K562 (cell line): ENCODE results near the gene CARMIL1. TPM values are rescaled to one million over a fixed set of nuclear protein-coding genes. Genes with fewer than 3 reads are reported as not detected.

Source experiments
- ATAC-seq: fragments of 200-7000 bp; cut with Tn5 transposase; 3 replicates; pipeline ENCODE4 v1.9.1; 2020; ENCODE audit warnings: moderate library complexity
- BruUV-seq: library from RNA; stranded (reverse); fragments of 400-500 nt; replicated peaks from 2 replicates; lab custom pipeline; 2021; lab: Mats Ljungman, UMichigan
- CTCF ChIA-PET: fragments of 300-600 bp; formaldehyde crosslinking; extraction: SDS; loops from one replicate; lab custom pipeline; 2021; ENCODE audit warnings: low intra/inter-chr PET ratio; lab: Yijun Ruan, JAX
- POLR2A ChIA-PET: fragments of 300-600, 350-650 bp; sonication (Branson Sonifier 250); formaldehyde crosslinking; extraction: SDS; loops from one replicate; lab custom pipeline; 2021; ENCODE audit warnings: antibody characterized with exemption, inconsistent platforms; lab: Yijun Ruan, JAX
- DNase-seq, 4 experiments: peaks; one replicate each; pipeline versions ENCODE4 v3.0.0 to v3.0.0-alpha.2; 2011 to 2018; ENCODE audit warnings: low spot score in 3 of 4, mixed read lengths in 3 of 4; ENCODE audit errors: extremely low read depth in 1 of 4
- FAIRE-seq: peaks from 2 replicates; lab custom pipeline; 2011; peaks lifted over from hg19 to GRCh38; lab: Jason Lieb, UNC
- H2AFZ ChIP-seq: 2 replicates; pipeline ENCODE4 v1.6.0; 2011; ENCODE audit warnings: low read depth, low read length, control low read depth, inconsistent platforms
- H3K27ac ChIP-seq: fragments of 200-600 bp; 3 replicates; pipeline ENCODE4 v1.8.0; 2011; ENCODE audit warnings: low read depth, mild to moderate bottlenecking, control low read depth, inconsistent platforms, low read length, moderate library complexity, mixed read lengths; ENCODE audit errors: extremely low read depth
- H3K27me3 ChIP-seq, 2 experiments: fragments of 300-600 bp in 1 of 2; 2 replicates in 1 of 2; 3 replicates in 1 of 2; pipeline versions ENCODE4 v1.6.0 to v1.8.0; 2011; ENCODE audit warnings: inconsistent platforms in 2 of 2, low read length in 2 of 2, mild to moderate bottlenecking in 1 of 2, mixed read lengths in 1 of 2, moderate library complexity in 1 of 2; ENCODE audit not compliant: control insufficient read depth in 2 of 2, insufficient read depth in 2 of 2
- H3K36me3 ChIP-seq: fragments of 300-600 bp; 3 replicates; pipeline ENCODE4 v1.8.0; 2011; ENCODE audit warnings: mild to moderate bottlenecking, low read length, inconsistent platforms; ENCODE audit not compliant: control insufficient read depth, insufficient read depth
- H3K4me1 ChIP-seq, 2 experiments: fragments of 200-600 bp in 1 of 2; replicated peaks in 1 of 2; 2 replicates in 1 of 2; 3 replicates in 1 of 2; pipeline versions ENCODE4 v1.5.1 to v1.8.0; 2011; ENCODE audit warnings: inconsistent platforms in 2 of 2, low read length in 2 of 2, mild to moderate bottlenecking in 1 of 2, mixed read lengths in 1 of 2, moderate library complexity in 1 of 2; ENCODE audit not compliant: control insufficient read depth in 2 of 2, insufficient read depth in 2 of 2
- H3K4me2 ChIP-seq: 2 replicates; pipeline ENCODE4 v1.6.1; 2011; ENCODE audit warnings: low read length, control low read depth, inconsistent platforms, mixed read lengths; ENCODE audit not compliant: insufficient read depth
- H3K4me3 ChIP-seq: fragments of 200-600 bp; sonication (generic), shearing (Covaris generic); 2 replicates; pipeline ENCODE4 v1.5.1; 2016; ENCODE audit warnings: control low read depth, inconsistent platforms
- H3K79me2 ChIP-seq: fragments of 200-600 bp; 3 replicates; pipeline ENCODE4 v1.8.0; 2011; ENCODE audit warnings: low read length, inconsistent platforms; ENCODE audit not compliant: control insufficient read depth, insufficient read depth
- H3K9ac ChIP-seq, 2 experiments: 2 replicates each; pipeline versions ENCODE4 v1.6.0 to v1.6.1; 2011; ENCODE audit warnings: low read depth in 2 of 2, low read length in 2 of 2, control low read depth in 1 of 2, inconsistent platforms in 1 of 2, mild to moderate bottlenecking in 1 of 2, mixed read lengths in 1 of 2; ENCODE audit not compliant: insufficient read depth in 1 of 2
- H3K9me1 ChIP-seq: one replicate; pipeline ENCODE4 v1.6.0; 2011; ENCODE audit warnings: inconsistent platforms, mild to moderate bottlenecking, low read length, moderate library complexity; ENCODE audit not compliant: control insufficient read depth, insufficient read depth
- H3K9me3 ChIP-seq: replicated peaks from 2 replicates; pipeline ENCODE4 v1.5.1; 2011; ENCODE audit warnings: low read depth, low read length, inconsistent platforms; ENCODE audit not compliant: control insufficient read depth, insufficient read depth
- H4K20me1 ChIP-seq: replicated peaks from 2 replicates; pipeline ENCODE4 v1.6.1; 2011; ENCODE audit warnings: low read length, inconsistent platforms, mixed read lengths; ENCODE audit not compliant: control insufficient read depth, insufficient read depth
- ADNP ChIP-seq: fragments of 200-800 bp; sonication (Bioruptor generic); IDR thresholded peaks from 2 replicates; pipeline ENCODE4 v1.6.1; 2016; ENCODE audit warnings: missing genetic modification characterization, missing compliant biosample characterization
- BRF1 ChIP-seq: IDR thresholded peaks from 3 replicates; pipeline ENCODE4 v1.6.1; 2011; ENCODE audit warnings: borderline replicate concordance, mild to moderate bottlenecking; ENCODE audit not compliant: insufficient read length; ENCODE audit errors: extremely low read depth
- FOXJ3 ChIP-seq: sonication (generic); formaldehyde crosslinking; IDR thresholded peaks from 2 replicates; pipeline ENCODE4 v1.4.0; 2020; ENCODE audit warnings: mild to moderate bottlenecking, missing genetic modification reagents
- HEY1 ChIP-seq: fragments of 250-450 bp; sonication (Bioruptor Pico); IDR thresholded peaks from 2 replicates; pipeline ENCODE4 v1.5.0; 2020; ENCODE audit warnings: mild to moderate bottlenecking, moderate library complexity, borderline replicate concordance
- HNRNPLL ChIP-seq: fragments of 200-400 bp; formaldehyde crosslinking; IDR thresholded peaks from 2 replicates; pipeline ENCODE4 v1.6.1; 2017; ENCODE audit warnings: low read length, low read depth, mild to moderate bottlenecking; ENCODE audit not compliant: poor library complexity, severe bottlenecking
- ILK ChIP-seq: fragments of 450-650 bp; IDR thresholded peaks from 2 replicates; pipeline ENCODE4 v1.6.1; 2016; ENCODE audit warnings: missing genetic modification characterization, low read depth, mild to moderate bottlenecking, missing compliant biosample characterization, moderate library complexity, borderline replicate concordance
- KLF1 ChIP-seq: fragments of 450-650 bp; IDR thresholded peaks from 2 replicates; pipeline ENCODE4 v1.6.1; 2016; ENCODE audit warnings: missing genetic modification characterization, missing compliant biosample characterization
- RBM17 ChIP-seq: fragments of 200-400 bp; formaldehyde crosslinking; IDR thresholded peaks from 2 replicates; pipeline ENCODE4 v1.6.1; 2017; ENCODE audit warnings: low read depth, mild to moderate bottlenecking, low read length, borderline replicate concordance
- TFAM ChIP-seq: fragments of 250-450 bp; sonication (Bioruptor Pico); conservative IDR thresholded peaks from 2 replicates; pipeline ENCODE4 v1.5.0; 2021; ENCODE audit warnings: mild to moderate bottlenecking, moderate library complexity
- ZEB2 ChIP-seq: fragments of 450-650 bp; IDR thresholded peaks from 2 replicates; pipeline ENCODE4 v1.6.1; 2016
- ZNF561 ChIP-seq: fragments of 450-650 bp; formaldehyde crosslinking; conservative IDR thresholded peaks from 2 replicates; pipeline ENCODE4 v1.4.0; 2020; ENCODE audit warnings: mild to moderate bottlenecking, moderate library complexity
- ZNF764 ChIP-seq: fragments of 250-450 bp; sonication (Bioruptor Pico); IDR thresholded peaks from 2 replicates; pipeline ENCODE4 v1.4.0; 2020; ENCODE audit warnings: low read depth, mild to moderate bottlenecking, moderate library complexity
- ZNF77 ChIP-seq: fragments of 250-450 bp; sonication (Bioruptor Pico); IDR thresholded peaks from 2 replicates; pipeline ENCODE4 v1.5.0; 2020
- WGBS: fragments of 100-300 bp; shearing (Covaris generic); methylation state at CpG from one replicate; pipeline ENCODE4 v1.1.6; 2016; ENCODE audit warnings: low coverage, mixed read lengths; ENCODE audit not compliant: insufficient coverage; ENCODE audit errors: missing lambda C conversion rate; 5-methylcytosine and 5-hydroxymethylcytosine counted together
- in situ Hi-C: fragments of 300-500 bp; cut with MboI; formaldehyde crosslinking; loops from 4 replicates; pipeline ENCODE4 v1.15.0; 2018; ENCODE audit warnings: inconsistent platforms, mixed read lengths
- intact Hi-C: fragments of 100-400 bp; cut with micrococcal nuclease; formaldehyde crosslinking; loops from 2 replicates; pipeline ENCODE4 v1.14.2; 2022
- polyA plus RNA-seq, 8 experiments: library from polyadenylated mRNA; depleted of rRNA in 4 of 8; stranded (reverse) in 5 of 8; unstranded in 3 of 8; fragments of >200 nt; fragmentation: Nextera tagmentation in 2 of 8; fragmentation: Illumina TruSeq in 1 of 8; extraction: Ambion mirVana in 2 of 8; extraction: Trizol in 1 of 8; gene quantifications; 2 replicates each; pipeline versions ENCODE4 v1.2.1 to v1.2.3, GENCODE V29; 2011 to 2014; ENCODE audit warnings: inconsistent platforms in 1 of 8, missing spikeins in 1 of 8
- total RNA-seq, 7 experiments: library from RNA; depleted of rRNA in 6 of 7; stranded (reverse); fragments of >200 nt in 6 of 7; fragmentation: Illumina TruSeq in 2 of 7; extraction: Trizol in 2 of 7; gene quantifications; 2 replicates each; pipeline versions ENCODE4 v1.2.1 to v1.2.3, GENCODE V29; 2011 to 2021; ENCODE audit warnings: low replicate concordance in 1 of 7
- TF ChIP-seq, protein P1 (sequence below): sonication (generic); formaldehyde crosslinking; IDR thresholded peaks from 2 replicates; pipeline ENCODE4 v1.4.0; 2020; ENCODE audit warnings: mild to moderate bottlenecking, missing genetic modification reagents
- TF ChIP-seq, protein P2 (sequence below), 2 experiments: fragments of 450-650 bp in 1 of 2; sonication (generic) in 1 of 2; formaldehyde crosslinking; conservative IDR thresholded peaks; 2 replicates each; pipeline versions ENCODE4 v1.4.0 to v1.8.1; 2020 to 2022; ENCODE audit warnings: mild to moderate bottlenecking in 1 of 2, missing genetic modification reagents in 1 of 2
- TF ChIP-seq, protein P3 (sequence below), 2 experiments: fragments of 450-650 bp; IDR thresholded peaks; 2 replicates each; pipeline ENCODE4 v1.6.1; 2016
- TF ChIP-seq, protein P4 (sequence below): fragments of 450-650 bp; IDR thresholded peaks from 2 replicates; pipeline ENCODE4 v1.6.1; 2016; ENCODE audit warnings: antibody characterized with exemption

The CARMIL1 gene
- total and polyA plus RNA-seq, 9 of the 15 experiments (the other 6 are each of a cell fraction or from before 2014, with no cell fraction given), result 0.04 to 0.32 (median 0.10) TPM; not detected in 1

DNA sequence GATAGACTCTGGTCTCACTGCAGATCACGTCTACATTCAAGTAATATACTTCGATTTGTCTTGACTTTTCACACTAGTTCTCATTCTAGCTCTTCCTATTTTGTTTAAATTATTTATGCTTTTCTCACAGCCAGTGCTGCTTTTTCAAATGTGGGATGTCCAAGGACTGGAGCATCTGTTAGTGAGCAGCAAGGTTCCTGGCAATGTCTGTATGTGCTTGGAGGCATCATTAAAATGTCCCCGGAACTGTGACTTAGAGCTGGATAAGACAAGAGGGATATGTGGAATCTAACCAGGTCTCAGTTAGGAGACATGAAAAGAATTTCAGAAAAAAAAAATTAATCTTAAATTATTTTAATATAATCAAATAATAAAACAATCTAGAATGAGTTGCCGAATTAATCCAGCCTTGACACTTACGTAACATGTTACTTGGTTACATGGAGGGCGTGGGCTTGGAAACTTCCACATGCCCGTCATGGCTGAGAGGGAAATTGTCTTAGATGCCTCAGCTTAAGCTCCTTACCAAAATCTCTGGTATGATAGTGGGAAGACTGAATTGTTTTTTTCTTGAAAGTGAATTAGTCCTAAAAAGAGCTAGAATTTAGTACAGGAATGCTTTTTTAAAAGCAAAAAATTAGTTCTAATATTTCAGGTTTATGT is 21.4 kb upstream of the CARMIL1 start:
- DNase-seq, result no peak
- no TSS peak for BruUV-seq
- TF ChIP-seq HNRNPLL, result no peak
- TF ChIP-seq ILK (tag), result no peak
- TF ChIP-seq, protein P1, sequence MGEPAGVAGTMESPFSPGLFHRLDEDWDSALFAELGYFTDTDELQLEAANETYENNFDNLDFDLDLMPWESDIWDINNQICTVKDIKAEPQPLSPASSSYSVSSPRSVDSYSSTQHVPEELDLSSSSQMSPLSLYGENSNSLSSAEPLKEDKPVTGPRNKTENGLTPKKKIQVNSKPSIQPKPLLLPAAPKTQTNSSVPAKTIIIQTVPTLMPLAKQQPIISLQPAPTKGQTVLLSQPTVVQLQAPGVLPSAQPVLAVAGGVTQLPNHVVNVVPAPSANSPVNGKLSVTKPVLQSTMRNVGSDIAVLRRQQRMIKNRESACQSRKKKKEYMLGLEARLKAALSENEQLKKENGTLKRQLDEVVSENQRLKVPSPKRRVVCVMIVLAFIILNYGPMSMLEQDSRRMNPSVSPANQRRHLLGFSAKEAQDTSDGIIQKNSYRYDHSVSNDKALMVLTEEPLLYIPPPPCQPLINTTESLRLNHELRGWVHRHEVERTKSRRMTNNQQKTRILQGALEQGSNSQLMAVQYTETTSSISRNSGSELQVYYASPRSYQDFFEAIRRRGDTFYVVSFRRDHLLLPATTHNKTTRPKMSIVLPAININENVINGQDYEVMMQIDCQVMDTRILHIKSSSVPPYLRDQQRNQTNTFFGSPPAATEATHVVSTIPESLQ (CRISPR knock-in tag), result no peak
- no peak for TF ChIP-seq RBM17
- TF ChIP-seq ZNF561 (CRISPR knock-in tag), result no peak
- TF ChIP-seq, protein P2, sequence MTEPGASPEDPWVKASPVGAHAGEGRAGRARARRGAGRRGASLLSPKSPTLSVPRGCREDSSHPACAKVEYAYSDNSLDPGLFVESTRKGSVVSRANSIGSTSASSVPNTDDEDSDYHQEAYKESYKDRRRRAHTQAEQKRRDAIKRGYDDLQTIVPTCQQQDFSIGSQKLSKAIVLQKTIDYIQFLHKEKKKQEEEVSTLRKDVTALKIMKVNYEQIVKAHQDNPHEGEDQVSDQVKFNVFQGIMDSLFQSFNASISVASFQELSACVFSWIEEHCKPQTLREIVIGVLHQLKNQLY (CRISPR knock-in tag; conservative IDR thresholded peaks at IDR 0.05), result no peak
- TF ChIP-seq TFAM (CRISPR knock-in tag), result no peak
- TF ChIP-seq KLF1, result no peak
- no peak for TF ChIP-seq HEY1
- TF ChIP-seq, protein P3, sequence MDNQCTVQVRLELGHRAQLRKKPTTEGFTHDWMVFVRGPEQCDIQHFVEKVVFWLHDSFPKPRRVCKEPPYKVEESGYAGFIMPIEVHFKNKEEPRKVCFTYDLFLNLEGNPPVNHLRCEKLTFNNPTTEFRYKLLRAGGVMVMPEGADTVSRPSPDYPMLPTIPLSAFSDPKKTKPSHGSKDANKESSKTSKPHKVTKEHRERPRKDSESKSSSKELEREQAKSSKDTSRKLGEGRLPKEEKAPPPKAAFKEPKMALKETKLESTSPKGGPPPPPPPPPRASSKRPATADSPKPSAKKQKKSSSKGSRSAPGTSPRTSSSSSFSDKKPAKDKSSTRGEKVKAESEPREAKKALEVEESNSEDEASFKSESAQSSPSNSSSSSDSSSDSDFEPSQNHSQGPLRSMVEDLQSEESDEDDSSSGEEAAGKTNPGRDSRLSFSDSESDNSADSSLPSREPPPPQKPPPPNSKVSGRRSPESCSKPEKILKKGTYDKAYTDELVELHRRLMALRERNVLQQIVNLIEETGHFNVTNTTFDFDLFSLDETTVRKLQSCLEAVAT (IDR thresholded peaks at IDR 0.05), result no peak
- TF ChIP-seq FOXJ3 (CRISPR knock-in tag), result no peak
- TF ChIP-seq BRF1, result no peak
- TF ChIP-seq, protein P4, sequence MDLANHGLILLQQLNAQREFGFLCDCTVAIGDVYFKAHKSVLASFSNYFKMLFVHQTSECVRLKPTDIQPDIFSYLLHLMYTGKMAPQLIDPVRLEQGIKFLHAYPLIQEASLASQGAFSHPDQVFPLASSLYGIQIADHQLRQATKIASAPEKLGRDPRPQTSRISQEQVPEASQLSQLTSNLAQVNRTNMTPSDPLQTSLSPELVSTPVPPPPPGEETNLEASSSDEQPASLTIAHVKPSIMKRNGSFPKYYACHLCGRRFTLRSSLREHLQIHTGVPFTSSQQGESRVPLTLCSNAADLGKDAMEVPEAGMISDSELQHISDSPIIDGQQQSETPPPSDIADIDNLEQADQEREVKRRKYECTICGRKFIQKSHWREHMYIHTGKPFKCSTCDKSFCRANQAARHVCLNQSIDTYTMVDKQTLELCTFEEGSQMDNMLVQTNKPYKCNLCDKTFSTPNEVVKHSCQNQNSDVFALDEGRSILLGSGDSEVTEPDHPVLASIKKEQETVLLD, result no peak
- no peak for TF ChIP-seq ZEB2
- TF ChIP-seq ZNF77 (CRISPR knock-in tag), result no peak
- no peak for TF ChIP-seq ZNF764 (CRISPR knock-in tag)
- TF ChIP-seq ADNP (tag), result no peak

More for the DNA sequence above, 21.4 kb upstream of the CARMIL1 start:
- Histone ChIP-seq H3K4me3 (no peak overlapping the region), H3K9ac (no peak overlapping the region), H3K36me3 (no peaks in the 10 kb centered on the region), H4K20me1 (no peaks in the 10 kb centered on the region), H3K79me2 (no peaks in the 10 kb centered on the region), H3K4me1 (no peaks in the 10 kb centered on the region), H3K27me3 (no peaks in the 10 kb centered on the region), H3K27ac (no peak overlapping the region), H3K4me2 (no peak overlapping the region), H2AFZ (no peak overlapping the region), H3K9me3 (no peaks in the 10 kb centered on the region), H3K9me1 (no peaks in the 10 kb centered on the region)
- ATAC-seq, result no peak
- intact Hi-C loops, result no loop called here
- no peak for FAIRE-seq
- WGBS, result 2% methylated on average over 7 of the region's 7 CpGs
- in situ Hi-C loops, result no loop called here
- CTCF ChIA-PET, result no interaction called here
- POLR2A ChIA-PET, result interaction anchor here (1.2 kb wide), 1 partner anchor 16 kb away, joined by 3 read pairs; no protein-coding TSS in a partner anchor
